Activated naive CD8-positive, alpha-beta T cell treated with anti-CD3 and anti-CD28 coated beads, Interleukin-2, amount 50 U/mL, for 24 hours (primary cell): Measurements from ENCODE around the gene RRAGA.
A peak's percentile ranks its signal among the peaks of the same experiment; 100 is the strongest.
"Not testable (repeated sequence)": the region's sequence is repeated elsewhere in the genome, so short reads cannot be mapped to it uniquely, and the experiment has no call there.

Experiments used
- ATAC-seq: fragments of 150-1000 bp; cut with Tn5 transposase; one replicate; pipeline ENCODE4 v1.10.0; 2021
- DNase-seq: peaks from one replicate; pipeline ENCODE4 v3.0.0; 2021
- H3K27ac Mint-ChIP-seq: one replicate; pipeline ENCODE4 v1.8.0; 2021; ENCODE audit warnings: mild to moderate bottlenecking, mixed read lengths
- H3K27me3 Mint-ChIP-seq: one replicate; pipeline ENCODE4 v1.8.0; 2021; ENCODE audit warnings: mixed read lengths
- H3K36me3 Mint-ChIP-seq: one replicate; pipeline ENCODE4 v1.8.0; 2021; ENCODE audit warnings: low read depth, mixed read lengths
- H3K4me1 Mint-ChIP-seq: one replicate; pipeline ENCODE4 v1.8.0; 2021; ENCODE audit warnings: mixed read lengths
- H3K4me3 Mint-ChIP-seq: one replicate; pipeline ENCODE4 v1.8.0; 2021; ENCODE audit warnings: mild to moderate bottlenecking, moderate library complexity, mixed read lengths
- H3K9me3 Mint-ChIP-seq: one replicate; pipeline ENCODE4 v1.8.0; 2021; ENCODE audit warnings: mixed read lengths

The RRAGA gene

DNA sequence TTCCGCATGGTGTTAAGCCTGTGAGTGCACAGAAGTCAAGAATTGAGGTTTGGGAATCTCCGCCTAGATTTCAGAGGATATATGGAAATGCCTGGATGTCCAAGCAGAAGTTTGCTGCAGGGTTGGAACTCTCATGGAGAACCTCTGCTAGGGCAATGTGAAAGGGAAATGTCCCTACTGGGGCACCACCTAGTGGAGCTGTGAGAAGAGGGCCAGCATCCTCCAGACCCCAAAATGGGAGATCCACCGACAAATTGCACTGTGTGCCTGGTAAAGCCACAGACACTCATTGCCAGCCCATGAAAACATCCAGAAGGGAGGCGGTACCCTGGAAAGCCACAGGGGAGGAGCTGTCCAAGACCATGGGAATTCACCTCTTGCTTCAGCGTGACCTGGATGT lies 12.6 kb upstream of the RRAGA start:
- Mint-ChIP-seq H3K36me3 (peaks cover 3% of the 10 kb centered on the region), H3K4me1 (no peaks in the 10 kb centered on the region), H3K27me3 (no peaks in the 10 kb centered on the region), H3K27ac (no peak overlapping the region), H3K4me3 (no peak overlapping the region), H3K9me3 (no peaks in the 10 kb centered on the region)
- DNase-seq (no peak), ATAC-seq (no peak)

- peaks cover 48% of the 10 kb centered on the region for H3K4me1 Mint-ChIP-seq
- no peaks in the 10 kb centered on the region for H3K9me3 Mint-ChIP-seq
- no peaks in the 10 kb centered on the region for H3K27me3 Mint-ChIP-seq
- DNase-seq: peak; percentile 29
- H3K36me3 Mint-ChIP-seq: peaks cover 26% of the 10 kb centered on the region
- peak overlapping the region; percentile 96 for H3K4me3 Mint-ChIP-seq
- peak overlapping the region; percentile 98 for H3K27ac Mint-ChIP-seq
- no peak for ATAC-seq
Measured at GRCh38 chr9:19049917-19050636, 850 bp downstream of the RRAGA start.

GRCh38 chr9:19050637-19051591 lies 1.7 kb downstream of the RRAGA start:
- Mint-ChIP-seq H3K27me3 (no peaks in the 10 kb centered on the region), H3K27ac (peak overlapping the region; percentile 98), H3K4me3 (peak overlapping the region; percentile 96), H3K9me3 (no peaks in the 10 kb centered on the region), H3K36me3 (peaks cover 29% of the 10 kb centered on the region), H3K4me1 (peaks cover 48% of the 10 kb centered on the region)
- no peak for ATAC-seq
- no peak for DNase-seq

DNA sequence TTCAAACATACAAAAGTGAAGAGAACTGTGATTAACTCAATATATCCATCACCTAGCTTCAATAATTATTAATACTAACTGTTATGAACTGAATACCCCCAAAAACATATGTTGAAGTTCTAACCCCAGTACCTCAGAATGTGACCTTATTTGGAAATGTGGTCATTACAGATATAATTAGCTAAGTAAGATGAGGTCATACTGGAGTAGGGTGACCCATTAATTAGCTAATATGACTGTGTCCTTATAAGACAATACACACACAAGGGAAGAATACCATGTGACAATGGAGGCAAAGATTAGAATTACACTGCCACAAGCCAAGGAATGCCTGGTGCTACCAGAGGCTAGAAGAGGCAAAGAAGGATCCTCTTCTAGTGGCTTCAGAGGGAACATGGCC lies 7.8 kb downstream of the RRAGA start:
- Mint-ChIP-seq H3K9me3 (no peaks in the 10 kb centered on the region), H3K27ac (no peak overlapping the region), H3K4me3 (no peak overlapping the region), H3K27me3 (no peaks in the 10 kb centered on the region), H3K36me3 (peaks cover 62% of the 10 kb centered on the region), H3K4me1 (peaks cover 10% of the 10 kb centered on the region)
- DNase-seq: no peak
- ATAC-seq: no peak

- peaks cover 58% of the 10 kb centered on the region for H3K36me3 Mint-ChIP-seq
Measured at GRCh38 chr9:19074229-19074628, 25.0 kb downstream of the RRAGA start.

DNA sequence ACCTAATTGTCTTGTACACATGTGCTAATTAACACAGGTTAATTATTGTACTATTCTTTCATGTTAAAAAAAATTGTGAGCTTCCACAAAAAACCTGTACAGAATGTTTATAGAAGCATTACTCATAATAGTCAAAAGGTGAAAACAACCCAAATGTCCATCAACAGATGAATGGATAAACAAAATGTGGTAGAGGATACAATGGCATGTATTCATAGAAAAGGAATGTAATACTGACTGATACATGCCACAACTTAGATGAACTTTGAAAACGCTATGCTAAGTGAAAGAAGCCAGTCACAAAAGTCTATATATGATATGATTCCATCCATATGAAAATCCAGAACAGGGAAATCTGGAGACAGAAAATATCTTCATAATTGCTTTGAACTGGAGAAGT lies 25.6 kb downstream of the RRAGA start:
- no peak for ATAC-seq

More at GRCh38 chr9:19074229-19074628, 25.0 kb downstream of the RRAGA start:
- no peak for DNase-seq
- Mint-ChIP-seq H3K27me3 (no peaks in the 10 kb centered on the region), H3K9me3 (no peaks in the 10 kb centered on the region), H3K27ac (no peak overlapping the region), H3K4me3 (no peak overlapping the region), H3K4me1 (no peaks in the 10 kb centered on the region)
- no peak for ATAC-seq

GRCh38 chr9:19085295-19085694 lies 36.1 kb downstream of the RRAGA start:
- Mint-ChIP-seq H3K36me3 (peaks cover 48% of the 10 kb centered on the region), H3K27ac (no peak overlapping the region), H3K4me1 (no peaks in the 10 kb centered on the region), H3K27me3 (no peaks in the 10 kb centered on the region), H3K9me3 (no peaks in the 10 kb centered on the region), H3K4me3 (no peak overlapping the region)
- no peak for DNase-seq
- peak; percentile 49 for ATAC-seq

More for the DNA sequence above, 25.6 kb downstream of the RRAGA start:
- H3K27me3 Mint-ChIP-seq: no peaks in the 10 kb centered on the region
- H3K9me3 Mint-ChIP-seq: no peaks in the 10 kb centered on the region
- DNase-seq: no peak
- H3K27ac Mint-ChIP-seq: no peak overlapping the region
- H3K4me3 Mint-ChIP-seq: no peak overlapping the region
- no peaks in the 10 kb centered on the region for H3K4me1 Mint-ChIP-seq
- peaks cover 58% of the 10 kb centered on the region for H3K36me3 Mint-ChIP-seq

- Mint-ChIP-seq H3K36me3 (peaks cover 43% of the 10 kb centered on the region), H3K27me3 (no peaks in the 10 kb centered on the region), H3K27ac (no peak overlapping the region), H3K4me1 (no peaks in the 10 kb centered on the region), H3K9me3 (no peaks in the 10 kb centered on the region), H3K4me3 (no peak overlapping the region)
- DNase-seq (no peak), ATAC-seq (no peak)
Measured at GRCh38 chr9:19087106-19088000, 38.1 kb downstream of the RRAGA start.

- H3K27me3 Mint-ChIP-seq, ATAC-seq, H3K9me3 Mint-ChIP-seq, DNase-seq: not testable (repeated sequence)
- Mint-ChIP-seq H3K4me3 (peak overlapping the region; percentile 40), H3K27ac (peak overlapping the region; percentile 43), H3K36me3 (peaks cover 50% of the 10 kb centered on the region), H3K4me1 (peaks cover 42% of the 10 kb centered on the region)
Measured at GRCh38 chr9:19097431-19097830, 48.2 kb downstream of the RRAGA start.
